NCI-H2171 (cell line): ENCODE results near the gene SULT1C2.
"Not testable (repeated sequence)": the region's sequence is repeated elsewhere in the genome, so short reads cannot be mapped to it uniquely, and the experiment has no call there.

Experiments used
- DNase-seq: peaks from one replicate; lab custom pipeline; 2025; lab: John Stamatoyannopoulos, UW

The SULT1C2 gene

GRCh38 chr2:108354136-108354535 lies 65.4 kb downstream of the SULT1C2 start:
- no peak for DNase-seq

DNA sequence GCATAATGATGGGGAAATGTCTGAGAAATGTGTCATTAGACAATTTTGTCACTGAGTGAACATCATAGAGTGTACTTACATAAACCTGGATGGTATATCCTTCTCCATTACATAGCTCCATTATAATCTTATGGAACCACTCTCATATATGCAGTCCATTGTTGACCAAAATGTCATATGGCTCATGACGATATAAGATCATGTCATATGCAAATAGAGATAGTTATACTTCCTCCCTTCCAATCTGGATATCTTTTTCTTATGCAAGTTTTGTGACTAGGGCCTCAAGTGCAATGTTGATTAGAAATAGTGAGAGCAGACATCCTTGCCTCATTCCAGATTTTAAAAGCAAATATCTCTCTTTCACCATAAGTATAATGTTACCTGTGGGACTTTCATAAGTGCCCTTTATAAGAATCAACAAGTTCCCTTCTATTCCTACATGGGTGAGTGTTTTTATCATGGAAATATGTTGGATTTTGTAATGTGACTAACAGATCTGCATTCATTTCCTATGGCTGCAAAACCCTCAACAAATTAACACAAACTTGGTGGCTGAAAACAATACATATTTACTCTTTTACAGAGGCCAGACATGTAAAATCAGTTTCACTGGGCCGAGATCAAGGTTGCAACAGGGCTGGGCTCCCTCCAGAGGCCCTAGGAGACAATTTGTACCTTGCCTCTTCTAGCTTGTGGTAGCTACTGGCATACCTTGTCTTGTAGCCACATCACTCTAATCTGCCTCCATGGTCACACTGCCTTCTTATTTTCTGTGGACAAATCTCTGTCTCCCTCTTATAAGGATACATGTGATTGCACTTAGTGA lies 67.4 kb downstream of the SULT1C2 start:
- no peak for DNase-seq

- DNase-seq, result not testable (repeated sequence)
Observed at GRCh38 chr2:108359336-108359735, 70.6 kb downstream of the SULT1C2 start.
